Thyroid gland (tissue), 4 donors: ENCODE measurements around the gene PHACTR3. TPM values are rescaled to one million over a fixed set of nuclear protein-coding genes. Genes with fewer than 3 reads are reported as not detected.

ENCODE experiments used
- DNase-seq, 2 donors: peaks; one replicate each; pipeline ENCODE4 v3.0.0-alpha.2; 2019
- H3K27ac ChIP-seq, 3 donors: fragments of 200-600 bp; sonication (generic); 1 replicate in 2 of 3; 2 replicates in 1 of 3; pipeline ENCODE4 v1.5.1; 2016 to 2019; ENCODE audit warnings: mild to moderate bottlenecking in 1 of 3, moderate library complexity in 1 of 3
- H3K27me3 ChIP-seq: fragments of 200-600 bp; sonication (generic); one replicate; pipeline ENCODE4 v1.5.1; 2019
- H3K36me3 ChIP-seq, 2 donors: fragments of 200-600 bp; sonication (generic); one replicate each; pipeline ENCODE4 v1.5.1; 2016 to 2019
- H3K4me1 ChIP-seq, 2 donors: fragments of 200-600 bp; sonication (generic); one replicate each; pipeline ENCODE4 v1.5.1; 2017 to 2019
- H3K4me3 ChIP-seq, 3 donors: fragments of 200-600 bp; sonication (generic); replicated peaks in 1 of 3; 1 replicate in 2 of 3; 2 replicates in 1 of 3; pipeline ENCODE4 v1.5.1; 2016; ENCODE audit warnings: mild to moderate bottlenecking in 1 of 3
- H3K9me3 ChIP-seq: fragments of 200-600 bp; sonication (generic); one replicate; pipeline ENCODE4 v1.5.1; 2017
- POLR2A ChIP-seq, 2 donors: fragments of 450-650 bp; IDR thresholded peaks; one replicate each; pipeline ENCODE4 v1.6.1; 2017; ENCODE audit warnings: antibody characterized with exemption in 2 of 2, mild to moderate bottlenecking in 2 of 2, moderate library complexity in 1 of 2
- WGBS, 2 donors: methylation state at CpG; one replicate each; pipeline ENCODE4 v1.1.5; 2017; 5-methylcytosine and 5-hydroxymethylcytosine counted together
- intact Hi-C: fragments of 100-400 bp; cut with DNase I; formaldehyde crosslinking; loops from one replicate; pipeline ENCODE4 v1.15.1; 2023
- total RNA-seq, 4 donors: library from RNA; depleted of rRNA; stranded (reverse); fragments of >200 nt; gene quantifications; one replicate each; pipeline ENCODE4 v1.2.3, GENCODE V29; 2016
- TF ChIP-seq, protein P1 (sequence below), 6 experiments: fragments of 200-600 bp in 3 of 6; fragments of 450-650 bp in 3 of 6; sonication (generic) in 3 of 6; IDR thresholded peaks; one replicate each; pipeline ENCODE4 v1.5.1; 2016 to 2019; ENCODE audit warnings: antibody characterized with exemption in 6 of 6, mild to moderate bottlenecking in 2 of 6, inconsistent platforms in 1 of 6, moderate library complexity in 1 of 6

PHACTR3 gene
- total RNA-seq, 4 donors from 2014 or later = 2.4 TPM; not detected in 3

DNA sequence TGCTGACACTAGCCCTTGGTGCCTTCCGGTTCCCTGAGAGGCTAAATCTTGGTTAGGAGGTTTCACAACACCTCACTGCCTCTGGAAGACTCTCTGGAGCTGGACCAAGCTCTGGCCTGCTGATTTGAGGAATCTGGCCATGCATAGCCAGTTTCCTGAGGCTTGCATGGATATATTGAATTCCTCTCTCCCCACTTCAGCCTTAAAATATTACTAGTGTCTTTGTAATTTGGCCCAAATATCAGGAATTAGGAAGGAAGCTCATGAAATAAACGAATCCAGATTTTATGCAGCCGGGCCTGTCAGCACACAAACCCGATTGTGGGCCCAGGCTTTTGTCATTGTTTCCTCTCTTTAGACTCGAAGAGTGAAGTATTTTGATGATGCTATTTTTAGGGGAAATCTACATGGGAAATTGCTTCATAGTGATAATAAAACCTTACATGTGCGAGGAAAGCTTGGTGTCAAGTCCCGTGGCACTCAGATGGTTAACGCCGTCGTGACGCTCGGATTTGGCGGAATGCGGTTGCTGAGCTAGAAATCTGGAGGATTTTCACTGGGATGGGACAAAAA lies 144.4 kb downstream of the PHACTR3 start:
- Histone ChIP-seq H3K4me3 (no peak overlapping the region), H3K27ac (no peak overlapping the region), H3K27me3 (no peaks in the 10 kb centered on the region), H3K4me1 (peaks cover 0 to 3% of the 10 kb centered on the region in 2 donors), H3K36me3 (no peaks in the 10 kb centered on the region), H3K9me3 (no peaks in the 10 kb centered on the region)
- intact Hi-C loops = no loop called here
- WGBS, 2 donors = 62 to 67% methylated on average over 14 of the region's 14 CpGs
- TF ChIP-seq, protein P1, sequence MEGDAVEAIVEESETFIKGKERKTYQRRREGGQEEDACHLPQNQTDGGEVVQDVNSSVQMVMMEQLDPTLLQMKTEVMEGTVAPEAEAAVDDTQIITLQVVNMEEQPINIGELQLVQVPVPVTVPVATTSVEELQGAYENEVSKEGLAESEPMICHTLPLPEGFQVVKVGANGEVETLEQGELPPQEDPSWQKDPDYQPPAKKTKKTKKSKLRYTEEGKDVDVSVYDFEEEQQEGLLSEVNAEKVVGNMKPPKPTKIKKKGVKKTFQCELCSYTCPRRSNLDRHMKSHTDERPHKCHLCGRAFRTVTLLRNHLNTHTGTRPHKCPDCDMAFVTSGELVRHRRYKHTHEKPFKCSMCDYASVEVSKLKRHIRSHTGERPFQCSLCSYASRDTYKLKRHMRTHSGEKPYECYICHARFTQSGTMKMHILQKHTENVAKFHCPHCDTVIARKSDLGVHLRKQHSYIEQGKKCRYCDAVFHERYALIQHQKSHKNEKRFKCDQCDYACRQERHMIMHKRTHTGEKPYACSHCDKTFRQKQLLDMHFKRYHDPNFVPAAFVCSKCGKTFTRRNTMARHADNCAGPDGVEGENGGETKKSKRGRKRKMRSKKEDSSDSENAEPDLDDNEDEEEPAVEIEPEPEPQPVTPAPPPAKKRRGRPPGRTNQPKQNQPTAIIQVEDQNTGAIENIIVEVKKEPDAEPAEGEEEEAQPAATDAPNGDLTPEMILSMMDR (IDR thresholded peaks at IDR 0.05) = no peak
- TF ChIP-seq POLR2A (IDR thresholded peaks at IDR 0.05) = no peak
- DNase-seq = peak; percentile 51 to 69

DNA sequence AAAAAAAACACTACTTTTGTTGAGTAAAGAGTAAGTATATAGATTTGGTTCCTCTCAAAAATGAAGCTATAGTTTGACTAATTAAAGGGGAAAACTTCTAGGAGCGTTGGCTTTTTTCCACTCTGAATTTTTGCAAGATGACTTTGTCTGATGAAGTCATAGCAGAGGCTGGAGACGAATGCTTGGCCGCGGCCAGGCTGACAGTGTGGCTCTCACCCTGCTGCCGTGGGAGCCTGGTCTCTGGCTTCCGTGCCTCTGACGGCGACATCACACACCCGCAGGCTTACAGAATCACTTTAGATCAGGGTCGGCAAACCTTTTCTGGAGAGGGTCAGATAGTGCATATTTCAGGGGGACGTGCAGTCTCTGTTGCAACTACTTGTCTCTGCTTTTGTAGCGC lies 145.0 kb downstream of the PHACTR3 start:
- Histone ChIP-seq H3K36me3 (no peaks in the 10 kb centered on the region), H3K9me3 (no peaks in the 10 kb centered on the region), H3K27ac (no peak overlapping the region), H3K4me3 (no peak overlapping the region), H3K4me1 (peaks cover 0 to 3% of the 10 kb centered on the region in 2 donors), H3K27me3 (no peaks in the 10 kb centered on the region)
- no peak for TF ChIP-seq POLR2A (IDR thresholded peaks at IDR 0.05)
- TF ChIP-seq, protein P1 (IDR thresholded peaks at IDR 0.05) = no peak
- intact Hi-C loops = no loop called here
- no peak for DNase-seq
- whole genome bisulfite sequencing, 2 donors = 65 to 69% methylated on average over 12 of the region's 12 CpGs

DNA sequence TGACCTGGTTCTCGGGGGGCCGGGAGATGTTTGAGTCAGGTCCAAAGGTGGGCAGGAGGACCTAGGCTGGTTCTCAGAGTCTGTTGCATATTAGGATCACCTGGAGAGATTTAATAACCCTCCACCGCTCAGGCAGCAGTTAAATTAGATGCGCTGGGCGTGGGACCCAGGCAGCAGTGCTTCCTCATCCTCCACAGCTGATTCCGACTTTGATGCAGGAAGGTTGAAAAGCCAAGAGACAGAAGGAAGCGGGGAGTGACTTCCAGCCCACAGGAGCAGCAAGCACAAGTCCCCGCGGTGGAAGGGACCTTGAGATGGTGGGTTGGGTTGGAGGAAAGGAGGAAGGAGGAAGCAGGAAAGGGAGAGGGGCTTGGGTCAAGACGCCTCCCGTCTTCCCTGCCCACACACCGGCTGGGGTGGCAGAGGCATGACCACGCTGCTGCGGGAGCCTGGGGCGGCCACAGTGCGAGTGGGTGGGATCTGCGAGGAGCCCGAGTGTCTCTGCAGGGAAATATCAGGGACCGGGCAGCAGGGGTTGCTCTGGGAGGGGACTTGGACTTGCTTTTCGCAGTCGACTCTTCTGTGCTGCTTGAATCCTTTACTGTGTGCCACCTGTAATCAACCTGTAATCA lies 146.0 kb downstream of the PHACTR3 start:
- TF ChIP-seq, protein P1 (IDR thresholded peaks at IDR 0.05) = no peak
- TF ChIP-seq POLR2A (IDR thresholded peaks at IDR 0.05) = no peak
- Histone ChIP-seq H3K27me3 (no peaks in the 10 kb centered on the region), H3K27ac (no peak overlapping the region), H3K9me3 (no peaks in the 10 kb centered on the region), H3K4me3 (no peak overlapping the region), H3K36me3 (no peaks in the 10 kb centered on the region), H3K4me1 (peaks cover 0 to 3% of the 10 kb centered on the region in 2 donors)
- WGBS, 2 donors = 75 to 77% methylated on average over 21 of the region's 21 CpGs
- no peak for DNase-seq
- intact Hi-C loops = no loop called here

- H3K9me3 ChIP-seq = no peaks in the 10 kb centered on the region
- WGBS, 2 donors = 34 to 38% methylated on average over 13 to 18 of the region's 21 CpGs
- no peaks in the 10 kb centered on the region for H3K27me3 ChIP-seq
- no peak overlapping the region for H3K27ac ChIP-seq
- H3K4me3 ChIP-seq = no peak overlapping the region
- TF ChIP-seq, protein P1 (IDR thresholded peaks at IDR 0.05) = peak in 3 of 6 experiments; percentile 32 to 59 (median 48)
- TF ChIP-seq POLR2A (IDR thresholded peaks at IDR 0.05) = no peak
- peaks cover 0 to 3% of the 10 kb centered on the region in 2 donors for H3K4me1 ChIP-seq
- peak; percentile 44 to 57 for DNase-seq
- H3K36me3 ChIP-seq = no peaks in the 10 kb centered on the region
- intact Hi-C loops = no loop called here
These were observed 146.9 kb downstream of the PHACTR3 start for GRCh38 chr20:59751075-59751711.

GRCh38 chr20:59752101-59752586 lies 147.8 kb downstream of the PHACTR3 start:
- intact Hi-C loops = no loop called here
- no peak overlapping the region for H3K27ac ChIP-seq
- 24 to 52% methylated on average over 5 to 12 of the region's 17 CpGs for WGBS, 2 donors
- no peak overlapping the region for H3K4me3 ChIP-seq
- DNase-seq = no peak
- no peaks in the 10 kb centered on the region for H3K9me3 ChIP-seq
- H3K4me1 ChIP-seq = peaks cover 0 to 3% of the 10 kb centered on the region in 2 donors
- no peaks in the 10 kb centered on the region for H3K36me3 ChIP-seq
- H3K27me3 ChIP-seq = no peaks in the 10 kb centered on the region
- TF ChIP-seq, protein P1 (IDR thresholded peaks at IDR 0.05) = no peak
- no peak for TF ChIP-seq POLR2A (IDR thresholded peaks at IDR 0.05)
